ENCODE measurements around the gene CPLX3.

The CPLX3 gene

DNA sequence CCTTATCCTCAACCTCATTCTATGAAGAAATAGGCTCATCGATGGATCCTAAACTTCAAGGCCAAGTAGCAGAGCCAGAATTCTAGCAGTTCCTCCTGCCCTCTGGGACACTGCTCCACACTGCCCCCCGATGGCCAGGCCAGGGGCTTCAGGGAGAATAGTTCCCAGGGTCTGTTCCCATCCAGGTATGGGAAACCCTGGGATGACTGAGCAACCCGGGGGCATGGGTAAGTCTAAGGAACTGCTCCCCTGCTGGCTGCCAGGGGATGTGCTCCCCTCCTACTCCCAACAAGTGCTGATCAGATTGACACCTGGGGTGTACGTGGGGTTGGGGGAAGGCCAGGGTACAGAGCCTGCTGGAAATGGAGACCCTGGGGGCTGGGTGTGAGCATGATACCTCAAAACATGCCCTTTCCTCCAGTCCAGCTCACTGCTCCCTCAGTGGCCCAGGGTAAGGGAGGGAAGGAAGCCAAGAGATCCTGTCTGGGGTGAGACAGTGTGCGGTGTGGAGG is 8.9 kb downstream of the CPLX3 start:
- H3K9me3 ChIP-seq (ENCODE audit: low read length), result no peaks in the 10 kb centered on the region
- H3K4me1 ChIP-seq (ENCODE audit: insufficient read depth, low read length), result peaks cover 12% of the 10 kb centered on the region
- H3K27ac ChIP-seq (ENCODE audit: low read depth, low read length), result no peak overlapping the region
- H3K4me3 ChIP-seq (ENCODE audit: low read depth in 1 of 2, low read length in 2 of 2), result no peak overlapping the region
- H3K27me3 ChIP-seq (ENCODE audit: control insufficient read depth in 1 of 2, insufficient read depth in 2 of 2, low read length in 2 of 2), result no peaks in the 10 kb centered on the region
- peaks cover 19% of the 10 kb centered on the region for H3K36me3 ChIP-seq (ENCODE audit: insufficient read depth, low read length)
- no peak overlapping the region for H3K9ac ChIP-seq (ENCODE audit: low read length)

DNA sequence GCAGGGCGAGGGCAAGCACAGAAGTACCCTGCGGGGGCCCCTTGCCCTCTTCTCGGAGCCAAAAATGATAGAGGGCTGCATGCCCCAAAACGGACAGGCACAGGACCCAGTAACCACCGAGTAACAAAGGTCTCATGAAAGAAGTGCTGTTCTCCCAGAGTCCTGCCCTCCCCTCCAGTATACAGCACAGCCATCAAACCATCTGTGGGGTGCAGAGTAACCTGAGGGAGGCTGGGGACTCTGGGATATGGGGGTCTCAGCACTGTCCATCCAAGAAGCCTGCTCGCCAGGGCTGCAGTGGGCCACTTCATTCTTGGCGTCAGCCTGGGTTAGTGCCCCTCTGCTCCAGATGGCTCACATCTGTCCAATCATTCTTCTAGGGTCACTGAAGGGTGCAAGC is 10.4 kb downstream of the CPLX3 start:
- Histone ChIP-seq H3K27me3 (ENCODE audit: control insufficient read depth in 1 of 2, insufficient read depth in 2 of 2, low read length in 2 of 2) (no peaks in the 10 kb centered on the region), H3K36me3 (ENCODE audit: insufficient read depth, low read length) (peaks cover 19% of the 10 kb centered on the region), H3K4me3 (ENCODE audit: low read depth in 1 of 2, low read length in 2 of 2) (no peak overlapping the region), H3K9ac (ENCODE audit: low read length) (no peak overlapping the region), H3K4me1 (ENCODE audit: insufficient read depth, low read length) (peaks cover 5% of the 10 kb centered on the region), H3K27ac (ENCODE audit: low read depth, low read length) (no peak overlapping the region), H3K9me3 (ENCODE audit: low read length) (no peaks in the 10 kb centered on the region)

DNA sequence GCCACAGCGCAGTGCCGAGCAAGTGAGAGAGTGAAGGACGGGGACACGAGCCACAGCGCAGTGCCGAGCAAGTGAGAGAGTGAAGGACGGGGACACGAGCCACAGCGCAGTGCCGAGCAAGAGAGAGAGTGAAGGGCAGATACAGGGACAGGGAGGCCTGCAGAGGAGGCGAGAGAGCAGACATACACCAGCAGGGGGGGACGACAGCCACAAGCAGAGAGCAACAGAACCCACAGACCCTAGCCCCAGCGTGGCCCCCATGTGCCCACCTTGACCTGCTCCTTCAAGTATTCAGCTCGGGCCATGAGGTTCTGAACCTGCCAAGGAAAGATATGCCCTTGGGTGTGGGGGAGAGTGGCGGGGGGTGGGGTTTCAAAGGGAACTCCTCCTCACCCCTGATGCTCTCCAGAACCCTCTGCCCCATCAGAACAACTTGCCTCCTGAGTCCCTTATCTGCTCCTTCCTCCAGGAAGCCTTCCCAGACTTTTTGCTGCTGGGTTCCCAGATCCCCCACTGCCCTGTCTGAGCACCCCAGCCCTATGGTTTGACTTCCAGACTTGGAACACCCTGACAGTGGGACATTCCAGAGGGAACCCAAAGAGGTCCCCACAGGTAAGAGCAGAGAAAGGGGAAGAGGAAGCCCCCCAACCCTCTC is 11.2 kb downstream of the CPLX3 start:
- Histone ChIP-seq H3K4me1 (ENCODE audit: insufficient read depth, low read length) (peaks cover 12% of the 10 kb centered on the region), H3K9me3 (ENCODE audit: low read length) (no peaks in the 10 kb centered on the region), H3K27ac (ENCODE audit: low read depth, low read length) (no peak overlapping the region), H3K4me3 (ENCODE audit: low read depth in 1 of 2, low read length in 2 of 2) (no peak overlapping the region), H3K27me3 (ENCODE audit: control insufficient read depth in 1 of 2, insufficient read depth in 2 of 2, low read length in 2 of 2) (no peaks in the 10 kb centered on the region), H3K36me3 (ENCODE audit: insufficient read depth, low read length) (peaks cover 19% of the 10 kb centered on the region), H3K9ac (ENCODE audit: low read length) (no peak overlapping the region)

DNA sequence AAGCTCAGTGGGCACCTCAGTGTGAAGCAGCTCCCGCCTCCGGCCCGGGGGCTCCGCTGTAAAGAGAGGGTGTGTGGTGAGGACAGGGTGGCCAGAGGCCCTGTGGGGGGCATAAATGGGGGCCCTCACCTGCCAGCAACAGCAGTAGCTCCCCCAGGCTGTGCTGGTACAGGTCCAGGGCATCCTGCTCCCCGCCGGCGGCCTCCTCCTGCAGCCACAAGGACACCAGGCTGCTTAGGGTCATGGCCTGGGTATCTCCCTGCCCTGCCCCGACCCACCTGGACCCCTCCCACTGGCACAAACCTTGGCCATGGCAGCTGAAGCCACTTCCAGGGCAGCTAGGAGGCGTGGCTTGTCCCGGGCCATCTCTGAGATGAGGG is 11.7 kb downstream of the CPLX3 start:
- Histone ChIP-seq H3K27me3 (ENCODE audit: control insufficient read depth in 1 of 2, insufficient read depth in 2 of 2, low read length in 2 of 2) (no peaks in the 10 kb centered on the region), H3K36me3 (ENCODE audit: insufficient read depth, low read length) (peaks cover 19% of the 10 kb centered on the region), H3K4me1 (ENCODE audit: insufficient read depth, low read length) (peaks cover 12% of the 10 kb centered on the region), H3K27ac (ENCODE audit: low read depth, low read length) (no peak overlapping the region), H3K9ac (ENCODE audit: low read length) (no peak overlapping the region), H3K4me3 (ENCODE audit: low read depth in 1 of 2, low read length in 2 of 2) (no peak overlapping the region), H3K9me3 (ENCODE audit: low read length) (no peaks in the 10 kb centered on the region)

DNA sequence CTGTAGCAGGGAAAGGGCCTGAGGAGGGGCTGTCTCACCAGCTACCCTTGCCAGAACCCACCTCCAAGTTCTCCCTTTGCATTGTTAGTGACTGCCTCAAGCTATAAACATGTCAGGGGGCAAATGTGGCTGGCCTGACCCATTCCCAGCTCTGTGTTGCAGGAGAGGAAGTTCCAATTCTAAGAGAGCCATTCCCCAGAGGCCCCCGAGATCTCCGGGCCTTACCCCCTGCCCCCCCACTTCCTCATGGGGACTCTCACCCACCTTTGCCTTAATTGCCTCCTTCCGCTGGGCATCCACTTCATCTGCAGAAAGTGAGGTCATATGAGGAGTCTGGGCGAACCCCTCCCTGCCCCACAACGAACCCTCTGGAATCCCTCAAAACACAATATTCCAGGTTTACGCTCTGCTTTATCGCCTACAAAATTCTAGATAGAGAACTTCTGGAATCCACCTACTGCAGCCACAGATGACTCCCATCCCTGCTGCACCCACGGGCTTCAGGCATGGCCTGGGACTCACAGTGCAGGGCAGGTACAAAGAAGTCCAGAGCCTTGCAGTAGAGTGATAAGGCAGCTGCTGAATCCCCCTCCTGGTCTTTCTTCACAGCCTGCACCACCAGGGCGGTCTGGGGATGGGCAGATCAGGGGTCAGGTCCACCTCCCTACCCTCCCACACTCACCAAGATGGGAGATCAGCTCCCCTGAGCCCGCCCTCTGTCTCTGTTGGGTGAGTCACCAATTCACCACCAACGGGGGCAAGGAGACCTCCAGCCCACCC is 12.5 kb downstream of the CPLX3 start:
- Histone ChIP-seq H3K36me3 (ENCODE audit: insufficient read depth, low read length) (peaks cover 19% of the 10 kb centered on the region), H3K27ac (ENCODE audit: low read depth, low read length) (no peak overlapping the region), H3K27me3 (ENCODE audit: control insufficient read depth in 1 of 2, insufficient read depth in 2 of 2, low read length in 2 of 2) (no peaks in the 10 kb centered on the region), H3K4me1 (ENCODE audit: insufficient read depth, low read length) (peaks cover 19% of the 10 kb centered on the region), H3K9me3 (ENCODE audit: low read length) (no peaks in the 10 kb centered on the region), H3K9ac (ENCODE audit: low read length) (no peak overlapping the region), H3K4me3 (ENCODE audit: low read depth in 1 of 2, low read length in 2 of 2) (no peak overlapping the region)

DNA sequence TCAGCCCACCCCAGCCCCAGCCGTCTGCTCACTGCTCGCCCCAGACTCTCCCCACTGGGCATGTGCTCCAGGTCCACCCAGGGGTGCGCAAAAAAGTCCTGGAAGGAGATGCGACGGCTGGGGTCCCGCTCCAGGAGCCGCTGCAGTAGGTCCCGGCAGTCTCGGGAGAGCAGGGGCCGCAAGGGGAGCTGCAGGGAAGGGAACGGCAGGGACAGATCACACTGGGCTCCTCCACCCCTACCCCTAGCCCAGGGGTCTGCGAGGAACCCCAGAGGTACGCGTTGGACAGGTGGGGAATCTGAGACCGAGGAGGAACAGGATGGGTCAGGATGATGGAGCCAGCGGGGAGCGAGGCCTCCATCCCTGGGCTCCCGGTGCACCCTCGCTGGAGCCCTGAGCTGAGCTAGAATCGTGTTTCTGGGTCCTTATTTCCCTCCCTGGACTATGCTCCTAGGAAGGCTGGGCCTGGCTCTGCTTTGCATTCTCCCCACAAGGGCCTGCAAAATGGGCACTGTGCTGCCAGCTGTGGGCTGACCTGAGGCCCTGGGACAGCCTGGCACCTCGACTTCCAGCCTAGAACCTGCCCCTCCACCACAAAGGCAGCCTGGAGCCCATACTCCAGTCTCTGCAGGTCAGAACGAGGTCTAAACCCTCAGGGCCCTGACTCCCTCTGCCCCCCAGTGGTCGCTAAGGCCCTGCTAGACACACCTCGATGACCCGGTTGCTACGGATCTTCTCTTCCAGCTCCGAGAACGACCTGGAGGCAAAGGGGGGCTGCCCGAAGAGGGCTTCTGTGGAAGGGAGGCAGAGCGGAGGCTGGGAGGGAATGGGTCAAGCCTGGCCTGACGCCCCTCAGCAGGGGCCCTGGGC is 13.3 kb downstream of the CPLX3 start:
- H3K27me3 ChIP-seq (ENCODE audit: control insufficient read depth in 1 of 2, insufficient read depth in 2 of 2, low read length in 2 of 2), result no peaks in the 10 kb centered on the region
- no peak overlapping the region for H3K9ac ChIP-seq (ENCODE audit: low read length)
- H3K4me1 ChIP-seq (ENCODE audit: insufficient read depth, low read length), result peaks cover 25% of the 10 kb centered on the region
- H3K9me3 ChIP-seq (ENCODE audit: low read length), result no peaks in the 10 kb centered on the region
- peaks cover 26% of the 10 kb centered on the region for H3K36me3 ChIP-seq (ENCODE audit: insufficient read depth, low read length)
- no peak overlapping the region for H3K4me3 ChIP-seq (ENCODE audit: low read depth in 1 of 2, low read length in 2 of 2)
- no peak overlapping the region for H3K27ac ChIP-seq (ENCODE audit: low read depth, low read length)

DNA sequence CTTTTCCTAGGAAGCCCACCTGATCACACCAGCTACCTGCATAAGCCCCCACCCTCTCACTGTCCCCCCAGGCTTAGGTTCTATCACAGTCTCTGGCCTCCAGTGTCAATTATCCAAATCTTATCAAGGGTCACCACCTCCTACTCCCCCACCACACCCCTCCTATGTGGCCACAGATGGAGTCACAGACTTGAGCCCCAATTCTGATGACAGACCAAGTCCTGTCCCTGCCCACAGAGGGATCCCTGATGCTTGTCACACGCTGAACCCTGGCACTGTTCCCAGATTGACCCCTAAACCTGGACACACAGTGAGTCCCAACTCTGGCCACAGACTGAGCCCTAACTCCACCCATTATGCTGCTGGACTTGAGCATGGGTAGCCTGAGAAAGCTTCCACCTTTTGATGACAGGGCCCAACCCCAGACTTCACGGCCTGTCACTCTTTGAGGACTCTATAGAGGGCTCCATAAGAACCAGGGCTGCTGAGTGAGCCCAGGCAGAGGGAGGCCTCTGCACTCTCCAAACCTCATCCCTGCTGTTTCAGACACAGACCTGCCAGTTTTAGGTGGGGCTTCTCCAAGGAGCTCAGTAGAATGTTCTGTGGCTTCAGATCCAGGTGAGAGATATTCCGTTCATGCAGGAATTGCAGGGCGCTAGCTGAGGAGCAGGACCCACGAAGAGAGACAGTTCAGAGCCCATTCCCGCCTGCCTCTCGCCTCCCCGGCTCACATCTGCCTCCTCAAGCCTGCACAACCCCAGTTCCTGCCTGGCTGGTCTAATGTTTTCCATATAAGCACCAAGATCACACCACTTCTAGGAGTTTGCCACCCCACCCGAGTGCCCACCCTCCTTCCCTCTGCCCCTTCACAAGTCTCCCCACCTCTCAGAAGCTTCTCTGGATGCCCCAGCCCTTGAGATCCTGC is 14.7 kb downstream of the CPLX3 start:
- H3K4me1 ChIP-seq (ENCODE audit: insufficient read depth, low read length), result peaks cover 25% of the 10 kb centered on the region
- no peaks in the 10 kb centered on the region for H3K9me3 ChIP-seq (ENCODE audit: low read length)
- H3K27ac ChIP-seq (ENCODE audit: low read depth, low read length), result no peak overlapping the region
- H3K4me3 ChIP-seq (ENCODE audit: low read depth in 1 of 2, low read length in 2 of 2), result no peak overlapping the region
- H3K36me3 ChIP-seq (ENCODE audit: insufficient read depth, low read length), result peaks cover 39% of the 10 kb centered on the region
- no peaks in the 10 kb centered on the region for H3K27me3 ChIP-seq (ENCODE audit: control insufficient read depth in 1 of 2, insufficient read depth in 2 of 2, low read length in 2 of 2)
- no peak overlapping the region for H3K9ac ChIP-seq (ENCODE audit: low read length)

DNA sequence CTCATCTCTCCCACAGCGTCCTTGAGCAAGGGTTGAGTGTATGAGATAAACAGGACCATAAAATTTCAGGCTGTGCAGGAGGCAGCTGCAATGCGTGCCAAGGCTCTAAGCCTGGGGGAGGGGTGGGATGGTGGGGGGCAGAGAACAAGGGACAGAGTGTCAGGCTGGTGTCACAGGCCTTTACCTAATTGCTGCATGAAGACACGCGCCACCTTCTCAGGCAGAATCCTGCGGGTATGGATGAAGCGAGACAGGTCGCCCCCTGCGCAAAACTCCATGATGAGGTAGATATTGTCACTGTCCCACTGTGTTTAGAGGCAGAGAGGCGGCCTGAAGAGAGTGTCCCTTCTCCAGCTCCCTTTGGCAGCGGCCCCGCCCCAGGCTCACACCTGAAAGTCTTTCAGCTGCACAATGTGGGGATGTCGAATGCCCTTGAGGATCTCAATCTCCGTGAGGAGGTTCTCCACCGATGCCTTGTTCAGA is 15.5 kb downstream of the CPLX3 start:
- peak overlapping the region in 1 of 2 donors; percentile 78 for H3K4me3 ChIP-seq (ENCODE audit: low read depth in 1 of 2, low read length in 2 of 2)
- H3K27me3 ChIP-seq (ENCODE audit: control insufficient read depth in 1 of 2, insufficient read depth in 2 of 2, low read length in 2 of 2), result no peaks in the 10 kb centered on the region
- peaks cover 25% of the 10 kb centered on the region for H3K4me1 ChIP-seq (ENCODE audit: insufficient read depth, low read length)
- peaks cover 33% of the 10 kb centered on the region for H3K36me3 ChIP-seq (ENCODE audit: insufficient read depth, low read length)
- H3K27ac ChIP-seq (ENCODE audit: low read depth, low read length), result no peak overlapping the region
- H3K9me3 ChIP-seq (ENCODE audit: low read length), result no peaks in the 10 kb centered on the region
- H3K9ac ChIP-seq (ENCODE audit: low read length), result no peak overlapping the region

DNA sequence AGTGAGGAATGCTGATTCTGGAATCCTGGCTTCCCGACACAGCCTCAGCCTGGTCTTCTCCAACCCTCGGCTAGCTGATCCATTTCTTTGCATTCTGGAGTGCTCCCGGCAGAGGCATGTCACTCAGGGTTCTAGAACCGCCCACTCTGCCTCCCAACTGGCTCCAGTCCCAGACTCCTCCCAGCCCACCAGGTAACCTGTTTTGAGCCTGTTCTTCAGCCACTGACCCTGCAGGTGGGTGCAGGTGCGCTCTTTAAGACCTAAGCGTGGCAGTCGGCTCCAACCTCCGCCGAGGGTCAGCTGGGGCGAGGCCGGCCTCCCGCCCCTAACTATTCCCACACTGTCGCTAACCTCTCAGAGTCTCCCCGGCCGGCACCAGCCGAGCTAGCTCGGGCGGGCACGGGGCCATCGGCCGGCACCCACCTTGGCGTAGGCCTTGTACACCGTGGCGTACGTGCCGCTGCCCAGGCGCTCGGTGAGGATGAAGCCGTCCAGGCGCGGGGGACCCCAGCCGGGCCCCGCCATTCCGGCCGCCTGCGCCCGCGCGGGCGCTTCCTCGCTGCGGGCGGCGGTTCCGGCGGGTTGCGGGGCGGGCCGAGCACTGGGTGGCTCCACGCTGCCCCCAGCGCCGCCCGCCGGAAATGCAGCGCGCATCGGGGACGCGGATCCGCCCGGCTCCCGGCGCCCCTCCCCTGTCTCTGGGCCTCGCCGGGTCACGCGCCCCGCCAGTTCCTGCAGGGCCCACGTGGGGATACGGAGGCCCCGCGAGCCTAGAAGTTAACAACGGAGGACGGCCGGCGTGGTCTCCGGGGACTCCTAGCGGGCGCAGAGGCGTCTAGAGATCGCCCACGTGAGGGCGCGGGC is 16.4 kb downstream of the CPLX3 start, which contains the start of gene ULK3:
Gene ULK3, minus strand, starts transcription at position 576 of the 864 bp plus-strand sequence. Its CDS starts 51 bp downstream, at position 525.
- peaks cover 40% of the 10 kb centered on the region for H3K36me3 ChIP-seq (ENCODE audit: insufficient read depth, low read length)
- peaks cover 25% of the 10 kb centered on the region for H3K4me1 ChIP-seq (ENCODE audit: insufficient read depth, low read length)
- peak within 1 kb of the TSS; percentile 71 for H3K9ac ChIP-seq (ENCODE audit: low read length)
- no peaks in the 10 kb centered on the region for H3K27me3 ChIP-seq (ENCODE audit: control insufficient read depth in 1 of 2, insufficient read depth in 2 of 2, low read length in 2 of 2)
- H3K4me3 ChIP-seq (ENCODE audit: low read depth in 1 of 2, low read length in 2 of 2), result peak within 1 kb of the TSS; percentile 34 to 78
- H3K9me3 ChIP-seq (ENCODE audit: low read length), result no peaks in the 10 kb centered on the region
- peak within 1 kb of the TSS; percentile 79 for H3K27ac ChIP-seq (ENCODE audit: low read depth, low read length)

DNA sequence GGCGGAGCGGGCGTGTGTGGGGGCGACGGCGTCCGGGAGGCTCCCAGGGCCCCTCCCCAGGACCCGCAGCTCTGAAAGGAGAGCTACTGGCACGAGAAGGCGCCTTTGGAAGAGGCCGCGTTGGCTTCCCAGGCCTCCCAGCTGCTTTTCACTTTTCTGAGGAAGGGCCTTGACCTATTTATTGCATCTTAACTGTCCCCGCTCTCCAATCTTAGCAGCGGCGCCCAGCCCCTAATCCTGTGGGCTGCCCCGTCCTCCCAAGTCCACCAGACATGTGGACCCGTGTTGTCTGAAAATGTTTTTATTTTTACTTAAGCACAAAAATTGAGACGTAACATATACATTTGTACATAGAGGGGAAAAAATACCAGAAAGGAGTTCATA is 17.0 kb downstream of the CPLX3 start:
- H3K9ac ChIP-seq (ENCODE audit: low read length), result peak overlapping the region; percentile 8
- H3K4me3 ChIP-seq (ENCODE audit: low read depth in 1 of 2, low read length in 2 of 2), result peak overlapping the region; percentile 34 to 78
- peaks cover 25% of the 10 kb centered on the region for H3K4me1 ChIP-seq (ENCODE audit: insufficient read depth, low read length)
- peaks cover 44% of the 10 kb centered on the region for H3K36me3 ChIP-seq (ENCODE audit: insufficient read depth, low read length)
- H3K27ac ChIP-seq (ENCODE audit: low read depth, low read length), result peak overlapping the region; percentile 79
- no peaks in the 10 kb centered on the region for H3K27me3 ChIP-seq (ENCODE audit: control insufficient read depth in 1 of 2, insufficient read depth in 2 of 2, low read length in 2 of 2)
- no peaks in the 10 kb centered on the region for H3K9me3 ChIP-seq (ENCODE audit: low read length)

Measured in muscle layer of colon (tissue), 2 donors.